ENCODE data around the gene ZNF438. TPM values are rescaled to one million over a fixed set of nuclear protein-coding genes. Genes with fewer than 3 reads are reported as not detected.

ZNF438 gene
- total and polyA plus RNA-seq, 10 of the 15 experiments (the other 5 are each of a cell fraction or from before 2014, with no cell fraction given), result 0.93 to 5.2 (median 1.9) TPM

- TF ChIP-seq, protein P1, sequence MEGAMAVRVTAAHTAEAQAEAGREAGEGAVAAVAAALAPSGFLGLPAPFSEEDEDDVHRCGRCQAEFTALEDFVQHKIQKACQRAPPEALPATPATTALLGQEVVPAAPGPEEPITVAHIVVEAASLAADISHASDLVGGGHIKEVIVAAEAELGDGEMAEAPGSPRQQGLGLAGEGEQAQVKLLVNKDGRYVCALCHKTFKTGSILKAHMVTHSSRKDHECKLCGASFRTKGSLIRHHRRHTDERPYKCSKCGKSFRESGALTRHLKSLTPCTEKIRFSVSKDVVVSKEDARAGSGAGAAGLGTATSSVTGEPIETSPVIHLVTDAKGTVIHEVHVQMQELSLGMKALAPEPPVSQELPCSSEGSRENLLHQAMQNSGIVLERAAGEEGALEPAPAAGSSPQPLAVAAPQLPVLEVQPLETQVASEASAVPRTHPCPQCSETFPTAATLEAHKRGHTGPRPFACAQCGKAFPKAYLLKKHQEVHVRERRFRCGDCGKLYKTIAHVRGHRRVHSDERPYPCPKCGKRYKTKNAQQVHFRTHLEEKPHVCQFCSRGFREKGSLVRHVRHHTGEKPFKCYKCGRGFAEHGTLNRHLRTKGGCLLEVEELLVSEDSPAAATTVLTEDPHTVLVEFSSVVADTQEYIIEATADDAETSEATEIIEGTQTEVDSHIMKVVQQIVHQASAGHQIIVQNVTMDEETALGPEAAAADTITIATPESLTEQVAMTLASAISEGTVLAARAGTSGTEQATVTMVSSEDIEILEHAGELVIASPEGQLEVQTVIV (IDR thresholded peaks at IDR 0.05; ENCODE audit: borderline replicate concordance, partially characterized antibody), result no peak
Observed at GRCh38 chr10:31011665-31012022, 20.0 kb downstream of the ZNF438 start (continued).

DNA sequence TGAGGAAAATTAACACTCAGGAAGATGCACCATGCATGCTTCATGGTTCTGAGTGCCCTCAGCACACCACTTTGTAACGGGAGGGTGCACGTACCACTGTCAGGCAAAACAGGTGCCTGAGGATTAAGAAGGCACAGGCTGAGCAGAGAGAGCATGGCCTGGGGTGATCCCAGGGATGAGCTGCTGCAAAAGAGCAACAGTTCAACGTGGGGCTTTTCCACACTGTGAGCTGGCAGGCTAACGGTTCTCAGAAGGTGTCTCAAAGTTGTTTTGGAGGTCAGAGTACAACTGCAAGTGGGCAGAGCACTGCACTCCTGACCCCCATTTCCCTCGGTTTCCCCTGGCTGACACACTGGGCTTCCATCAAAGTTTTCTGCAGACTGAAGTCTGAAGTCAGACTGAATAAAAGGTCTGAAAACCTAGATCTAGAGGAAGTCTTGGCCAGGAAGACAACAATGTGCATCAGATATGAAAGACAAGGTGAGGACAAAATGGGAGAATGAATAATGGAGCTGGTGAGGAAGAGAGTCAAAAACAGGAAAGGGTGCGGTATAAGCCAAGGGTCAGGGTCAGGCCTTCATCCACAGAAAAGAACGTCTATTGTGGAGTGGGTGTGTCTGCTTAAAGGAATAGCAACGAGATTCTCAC lies 20.5 kb downstream of the ZNF438 start:
- Histone ChIP-seq H3K27me3 (replicated peaks in 1 of 2; ENCODE audit: control insufficient read depth in 2 of 2, insufficient read depth in 2 of 2, low read length in 1 of 2) (no peaks in the 10 kb centered on the region), H3K4me1 (ENCODE audit: control insufficient read depth, insufficient read depth, low read length) (peaks cover 5% of the 10 kb centered on the region), H2AFZ (ENCODE audit: control insufficient read depth, low read depth, low read length) (no peak overlapping the region), H3K36me3 (ENCODE audit: control insufficient read depth in 2 of 2, insufficient read depth in 2 of 2, low read length in 1 of 2) (no peaks in the 10 kb centered on the region), H3K79me2 (ENCODE audit: control insufficient read depth, insufficient read depth, low read length) (no peaks in the 10 kb centered on the region), H3K9ac (ENCODE audit: control insufficient read depth, insufficient read depth, low read length) (no peak overlapping the region), H3K4me3 (no peak overlapping the region), H4K20me1 (ENCODE audit: control insufficient read depth, insufficient read depth) (no peaks in the 10 kb centered on the region), H3K9me3 (replicated peaks; ENCODE audit: control insufficient read depth, insufficient read depth, low read length) (no peaks in the 10 kb centered on the region), H3K4me2 (ENCODE audit: control insufficient read depth, insufficient read depth) (no peak overlapping the region), H3K27ac (ENCODE audit: control insufficient read depth, insufficient read depth) (no peak overlapping the region)
- DNase-seq (ENCODE audit: low read depth, low spot score), result no peak
- in situ Hi-C loops (cut with MboI) (no loop called here), intact Hi-C loops (cut with micrococcal nuclease; ENCODE audit: unreplicated experiment) (no loop called here)
- ChIA-PET SMC1A (ENCODE audit: uncharacterized antibody, unreplicated experiment) (interaction anchor here (1.3 to 4.5 kb wide), 3 partner anchors 13 to 23 kb away, joined by 3 to 38 read pairs (median 5); partner anchors contain the start of gene ZNF438), CTCF (interaction anchor here (0.6 kb wide), 1 partner anchor 226 kb away, joined by 4 read pairs; no protein-coding TSS in a partner anchor), POLR2A (no interaction called here), RAD21 (ENCODE audit: unreplicated experiment) (no interaction called here)
- no peak for ATAC-seq
- FAIRE-seq, result no peak
- 79% methylated on average over 8 of the region's 8 CpGs for WGBS (ENCODE audit: insufficient coverage, insufficient replicate concordance, low lambda C conversion rate, missing lambda C conversion rate)
- BruUV-seq (replicated peaks), result no TSS peak
- TF ChIP-seq USF1 (IDR thresholded peaks at IDR 0.05; ENCODE audit: borderline replicate concordance, extremely low read length, insufficient read depth, low read depth, low read length), result no peak
